Keratinocyte (primary cell): ENCODE measurements around the gene SIK2.

ENCODE experiments used
- CTCF ChIP-seq, 3 experiments: IDR thresholded peaks in 1 of 3; conservative IDR thresholded peaks in 1 of 3; optimal IDR thresholded peaks in 1 of 3; 2 replicates in 2 of 3; 3 replicates in 1 of 3; pipeline versions ENCODE3 to v1.5.1; 2011; ENCODE audit warnings: low read length in 3 of 3, mild to moderate bottlenecking in 3 of 3, moderate library complexity in 2 of 3, control low read depth in 1 of 3, inconsistent platforms in 1 of 3; ENCODE audit not compliant: insufficient read depth in 2 of 3; ENCODE audit errors: extremely low read depth in 1 of 3
- EZH2 ChIP-seq: IDR thresholded peaks from one replicate; pipeline ENCODE4 v1.6.1; 2012; ENCODE audit warnings: inconsistent platforms, mild to moderate bottlenecking, low read length, moderate library complexity

GRCh38 chr11:111659201-111660115 is 57.2 kb downstream of the SIK2 start:
- TF ChIP-seq CTCF (optimal IDR thresholded peaks at IDR 0.05 in 1 of 3, IDR thresholded peaks at IDR 0.05 in 1 of 3, conservative IDR thresholded peaks at IDR 0.05 in 1 of 3; ENCODE audit: extremely low read depth in 1 of 3, insufficient read depth in 2 of 3, low read length in 3 of 3) (no peak), EZH2 (no peak)
